Smooth muscle cell (in vitro differentiated cells): Measurements from ENCODE around the gene CAB39. TPM values are rescaled to one million over a fixed set of nuclear protein-coding genes. Genes with fewer than 3 reads are reported as not detected.

Experiments used
- DNase-seq: peaks from one replicate; lab custom pipeline; 2025; ENCODE audit not compliant: unreplicated experiment; lab: John Stamatoyannopoulos, UW
- H2AFZ ChIP-seq: fragments of 200-600 bp; sonication (generic); 2 replicates; pipeline ENCODE4 v1.6.0; 2016; ENCODE audit warnings: antibody characterized with exemption, low read depth, mild to moderate bottlenecking
- H3F3A ChIP-seq: fragments of 200-600 bp; sonication (generic); 2 replicates; pipeline ENCODE4 v1.6.0; 2017; ENCODE audit warnings: antibody characterized with exemption, low read depth
- H3K27ac ChIP-seq: fragments of 200-600 bp; sonication (generic); 2 replicates; pipeline ENCODE4 v1.5.1; 2016; ENCODE audit warnings: low read depth, mild to moderate bottlenecking
- H3K27me3 ChIP-seq: fragments of 200-600 bp; sonication (generic); 2 replicates; pipeline ENCODE4 v1.6.1; 2016; ENCODE audit warnings: low read depth, mild to moderate bottlenecking
- H3K36me3 ChIP-seq: fragments of 200-600 bp; sonication (generic); 2 replicates; pipeline ENCODE4 v1.5.1; 2016; ENCODE audit warnings: low read depth
- H3K4me1 ChIP-seq: fragments of 200-600 bp; sonication (generic); 2 replicates; pipeline ENCODE4 v1.5.1; 2016; ENCODE audit warnings: low read depth
- H3K4me2 ChIP-seq: fragments of 200-600 bp; sonication (generic); 2 replicates; pipeline ENCODE4 v1.6.0; 2016; ENCODE audit warnings: mild to moderate bottlenecking
- H3K4me3 ChIP-seq: fragments of 200-600 bp; sonication (generic); 2 replicates; pipeline ENCODE4 v1.5.1; 2016; ENCODE audit warnings: mild to moderate bottlenecking
- H3K79me2 ChIP-seq: fragments of 200-600 bp; sonication (generic); 2 replicates; pipeline ENCODE4 v1.6.0; 2016; ENCODE audit warnings: low read depth, mild to moderate bottlenecking
- H3K9ac ChIP-seq: fragments of 200-600 bp; sonication (generic); 2 replicates; pipeline ENCODE4 v1.6.0; 2016; ENCODE audit warnings: low read depth
- H3K9me3 ChIP-seq: fragments of 200-600 bp; sonication (generic); replicated peaks from 2 replicates; pipeline ENCODE4 v1.5.1; 2016; ENCODE audit warnings: low read depth
- H4K20me1 ChIP-seq: fragments of 200-600 bp; sonication (generic); 2 replicates; pipeline ENCODE4 v1.6.0; 2016; ENCODE audit warnings: low read depth
- WGBS: methylation state at CpG from one replicate; pipeline ENCODE4 v1.1.7; 2016; ENCODE audit warnings: low lambda C conversion rate; 5-methylcytosine and 5-hydroxymethylcytosine counted together
- polyA plus RNA-seq: library from polyadenylated mRNA; unstranded; fragments of >200 nt; fragmentation: Nextera tagmentation; extraction: Ambion mirVana; gene quantifications from 2 replicates; pipeline ENCODE4 v1.2.1, GENCODE V29; 2016
- total RNA-seq: library from RNA; depleted of rRNA; stranded (reverse); fragments of >200 nt; gene quantifications from 2 replicates; pipeline ENCODE4 v1.2.3, GENCODE V29; 2014
- TF ChIP-seq, protein P1 (sequence below): fragments of 200-600 bp; sonication (generic); IDR thresholded peaks from 2 replicates; pipeline ENCODE4 v1.5.1; 2017; ENCODE audit warnings: borderline replicate concordance, mild to moderate bottlenecking, antibody characterized with exemption; ENCODE audit not compliant: insufficient read depth, poor library complexity, severe bottlenecking

CAB39 gene
- total and polyA plus RNA-seq, 2 experiments from 2014 or later, result 21.7 to 62.4 TPM

DNA sequence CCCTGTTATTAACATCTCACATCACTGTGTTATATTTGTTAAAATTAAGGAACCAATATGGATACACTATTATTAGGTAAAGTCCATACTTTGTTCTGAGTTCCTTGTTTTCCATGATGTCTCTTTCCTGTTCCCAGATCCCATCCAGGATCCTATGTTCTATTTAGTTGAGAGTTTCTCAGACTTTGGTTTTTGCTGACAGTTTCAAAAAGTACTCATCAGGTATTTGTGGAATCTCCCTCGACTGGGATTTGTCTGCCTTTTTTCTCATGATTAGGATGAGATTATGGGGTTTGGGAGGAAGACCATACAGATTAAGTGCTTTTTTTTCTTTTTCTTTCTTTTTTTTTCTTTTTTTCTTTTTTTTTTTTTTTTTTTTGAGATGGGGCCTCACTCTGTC is 112.7 kb downstream of the CAB39 start:
- Histone ChIP-seq H3K4me2 (no peak overlapping the region), H3K27me3 (no peaks in the 10 kb centered on the region), H2AFZ (no peak overlapping the region), H3K9ac (no peak overlapping the region), H3K4me1 (no peaks in the 10 kb centered on the region), H4K20me1 (no peaks in the 10 kb centered on the region), H3K79me2 (no peaks in the 10 kb centered on the region), H3K36me3 (no peaks in the 10 kb centered on the region), H3F3A (no peaks in the 10 kb centered on the region), H3K27ac (no peak overlapping the region), H3K4me3 (no peak overlapping the region), H3K9me3 (no peaks in the 10 kb centered on the region)
- DNase-seq, result no peak
- TF ChIP-seq, protein P1, sequence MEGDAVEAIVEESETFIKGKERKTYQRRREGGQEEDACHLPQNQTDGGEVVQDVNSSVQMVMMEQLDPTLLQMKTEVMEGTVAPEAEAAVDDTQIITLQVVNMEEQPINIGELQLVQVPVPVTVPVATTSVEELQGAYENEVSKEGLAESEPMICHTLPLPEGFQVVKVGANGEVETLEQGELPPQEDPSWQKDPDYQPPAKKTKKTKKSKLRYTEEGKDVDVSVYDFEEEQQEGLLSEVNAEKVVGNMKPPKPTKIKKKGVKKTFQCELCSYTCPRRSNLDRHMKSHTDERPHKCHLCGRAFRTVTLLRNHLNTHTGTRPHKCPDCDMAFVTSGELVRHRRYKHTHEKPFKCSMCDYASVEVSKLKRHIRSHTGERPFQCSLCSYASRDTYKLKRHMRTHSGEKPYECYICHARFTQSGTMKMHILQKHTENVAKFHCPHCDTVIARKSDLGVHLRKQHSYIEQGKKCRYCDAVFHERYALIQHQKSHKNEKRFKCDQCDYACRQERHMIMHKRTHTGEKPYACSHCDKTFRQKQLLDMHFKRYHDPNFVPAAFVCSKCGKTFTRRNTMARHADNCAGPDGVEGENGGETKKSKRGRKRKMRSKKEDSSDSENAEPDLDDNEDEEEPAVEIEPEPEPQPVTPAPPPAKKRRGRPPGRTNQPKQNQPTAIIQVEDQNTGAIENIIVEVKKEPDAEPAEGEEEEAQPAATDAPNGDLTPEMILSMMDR, result no peak
- WGBS, result 49% methylated on average over 1 of the region's 1 CpG

DNA sequence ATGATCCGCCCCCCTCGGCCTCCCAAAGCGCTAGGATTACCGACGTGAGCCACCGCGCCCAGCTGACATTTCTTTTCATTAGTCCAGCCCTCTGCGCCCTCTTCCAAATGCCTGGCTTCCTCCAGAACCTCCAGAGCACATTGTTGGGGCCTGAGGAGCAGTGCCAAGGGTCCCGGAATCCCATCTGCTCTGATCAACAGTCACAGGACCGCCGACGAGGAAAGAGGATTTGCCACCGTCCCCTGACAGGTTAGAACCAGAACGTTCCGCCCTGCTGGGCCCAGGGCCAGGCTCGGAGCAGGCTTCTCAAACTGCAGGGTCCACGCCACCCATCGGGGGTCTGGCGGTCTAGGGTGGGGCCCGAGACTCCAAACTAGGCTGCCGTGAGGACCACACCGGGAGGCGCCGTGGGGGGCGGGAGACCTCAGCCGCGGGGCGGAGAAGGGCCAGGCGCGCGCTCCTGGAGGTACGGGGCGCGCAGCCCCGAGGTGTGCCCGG is 115.2 kb downstream of the CAB39 start:
- H4K20me1 ChIP-seq, result no peaks in the 10 kb centered on the region
- no peaks in the 10 kb centered on the region for H3K4me1 ChIP-seq
- no peaks in the 10 kb centered on the region for H3K9me3 ChIP-seq
- TF ChIP-seq, protein P1, result no peak
- peaks cover 5% of the 10 kb centered on the region for H3K27me3 ChIP-seq
- H3K9ac ChIP-seq, result no peak overlapping the region
- no peaks in the 10 kb centered on the region for H3K79me2 ChIP-seq
- DNase-seq, result no peak
- H3K36me3 ChIP-seq, result no peaks in the 10 kb centered on the region
- no peak overlapping the region for H3K27ac ChIP-seq
- H3K4me2 ChIP-seq, result no peak overlapping the region
- no peak overlapping the region for H2AFZ ChIP-seq
- 92% methylated on average over 25 of the region's 36 CpGs for WGBS
- no peaks in the 10 kb centered on the region for H3F3A ChIP-seq
- no peak overlapping the region for H3K4me3 ChIP-seq

DNA sequence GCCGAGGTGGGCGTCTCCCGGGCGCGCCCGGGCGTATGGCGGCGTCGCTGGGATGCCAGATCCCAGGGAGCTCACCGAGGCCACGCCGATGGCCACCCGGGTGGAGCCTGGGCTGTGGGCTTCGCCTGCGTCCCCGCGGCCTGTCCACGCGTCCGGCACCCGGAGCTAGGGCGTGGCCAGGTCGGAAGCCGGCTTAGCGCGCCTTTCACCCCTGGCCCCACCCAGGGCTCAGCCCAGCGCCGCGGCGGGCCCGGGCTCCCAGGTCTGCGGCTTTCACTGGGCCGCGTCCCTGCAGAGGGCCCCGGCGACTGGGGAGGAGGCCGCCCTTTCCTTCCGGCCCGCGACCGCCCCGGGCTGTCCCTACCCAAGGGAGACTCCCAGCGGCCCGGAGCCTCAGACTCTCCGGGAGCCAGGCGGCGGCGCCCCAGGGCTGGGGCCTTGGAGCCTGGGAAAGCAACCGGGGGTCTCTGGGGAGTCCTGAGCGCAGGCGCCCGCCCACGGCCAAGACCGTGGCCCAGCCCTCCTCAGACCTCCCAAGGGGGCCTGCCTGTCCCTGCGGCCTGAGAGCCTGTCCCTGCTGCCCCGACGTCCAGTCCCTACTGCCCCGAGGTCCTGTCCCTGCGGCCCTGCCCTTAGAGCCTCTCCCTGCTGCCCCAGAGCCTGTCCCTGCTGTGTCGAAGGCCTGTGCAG is 115.8 kb downstream of the CAB39 start:
- no peaks in the 10 kb centered on the region for H3K36me3 ChIP-seq
- H3K79me2 ChIP-seq, result no peaks in the 10 kb centered on the region
- no peak overlapping the region for H2AFZ ChIP-seq
- no peaks in the 10 kb centered on the region for H3F3A ChIP-seq
- no peak overlapping the region for H3K9ac ChIP-seq
- TF ChIP-seq, protein P1, result no peak
- H3K27ac ChIP-seq, result no peak overlapping the region
- DNase-seq, result no peak
- H3K4me1 ChIP-seq, result no peaks in the 10 kb centered on the region
- H4K20me1 ChIP-seq, result no peaks in the 10 kb centered on the region
- no peaks in the 10 kb centered on the region for H3K9me3 ChIP-seq
- WGBS, result 86% methylated on average over 34 of the region's 61 CpGs
- H3K4me2 ChIP-seq, result no peak overlapping the region
- H3K27me3 ChIP-seq, result peaks cover 5% of the 10 kb centered on the region
- no peak overlapping the region for H3K4me3 ChIP-seq

DNA sequence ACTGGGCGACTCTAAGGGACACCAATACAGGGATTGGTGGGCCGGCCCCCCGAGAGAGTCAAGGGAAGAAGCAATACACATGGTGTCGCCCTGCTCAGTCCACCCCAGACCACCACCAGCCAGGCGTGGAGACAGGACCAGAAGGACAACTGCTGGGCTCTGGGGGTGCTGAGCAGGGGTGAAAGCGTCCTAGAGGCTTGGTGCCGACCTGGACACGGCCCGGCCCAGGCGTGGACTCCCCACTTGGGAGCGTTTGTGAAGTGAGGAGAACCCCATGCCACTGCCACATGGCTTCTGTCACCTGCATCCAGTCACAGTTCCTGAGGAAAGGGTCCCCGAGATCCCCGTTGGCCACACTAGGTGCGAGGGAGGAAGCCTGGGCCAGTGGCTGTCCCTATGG is 116.7 kb downstream of the CAB39 start:
- no peak overlapping the region for H2AFZ ChIP-seq
- H3K4me2 ChIP-seq, result no peak overlapping the region
- H3K4me3 ChIP-seq, result no peak overlapping the region
- no peak for DNase-seq
- H3K9me3 ChIP-seq, result no peaks in the 10 kb centered on the region
- peaks cover 5% of the 10 kb centered on the region for H3K27me3 ChIP-seq
- no peaks in the 10 kb centered on the region for H4K20me1 ChIP-seq
- 97% methylated on average over 14 of the region's 14 CpGs for WGBS
- no peak overlapping the region for H3K9ac ChIP-seq
- no peaks in the 10 kb centered on the region for H3K36me3 ChIP-seq
- H3K4me1 ChIP-seq, result no peaks in the 10 kb centered on the region
- H3K27ac ChIP-seq, result no peak overlapping the region
- TF ChIP-seq, protein P1, result no peak
- no peaks in the 10 kb centered on the region for H3F3A ChIP-seq
- no peaks in the 10 kb centered on the region for H3K79me2 ChIP-seq
